Right cardiac atrium (tissue), 5 donors: ENCODE data around the gene NOB1. TPM values are rescaled to one million over a fixed set of nuclear protein-coding genes. Genes with fewer than 3 reads are reported as not detected.
"Not testable (repeated sequence)": the region's sequence is repeated elsewhere in the genome, so short reads cannot be mapped to it uniquely, and the experiment has no call there.

Source experiments
- ATAC-seq, 2 donors: fragments of 200-7000 bp; cut with Tn5 transposase; one replicate each; pipeline versions ENCODE4 v1.8.0 to v1.9.1; 2020; ENCODE audit warnings: moderate library complexity in 2 of 2, mild to moderate bottlenecking in 1 of 2
- DNase-seq, 3 donors: peaks; one replicate each; pipeline ENCODE4 v3.0.0-alpha.2; 2020
- H3K27ac ChIP-seq: one replicate; pipeline ENCODE4 v1.5.1; 2013; ENCODE audit warnings: mild to moderate bottlenecking, low read length, control low read depth, moderate library complexity
- H3K27me3 ChIP-seq: one replicate; pipeline ENCODE4 v1.6.1; 2013; ENCODE audit not compliant: control insufficient read depth, insufficient read depth
- H3K4me1 ChIP-seq: one replicate; pipeline ENCODE4 v1.6.1; 2013; ENCODE audit warnings: low read length; ENCODE audit not compliant: control insufficient read depth, insufficient read depth
- H3K4me3 ChIP-seq: one replicate; pipeline ENCODE4 v1.5.1; 2013; ENCODE audit warnings: low read length, control low read depth
- H3K9me3 ChIP-seq: one replicate; pipeline ENCODE4 v1.6.1; 2013; ENCODE audit warnings: low read length; ENCODE audit not compliant: control insufficient read depth
- WGBS: extraction: QIAGEN DNeasy Blood & Tissue Kit; methylation state at CpG from one replicate; pipeline ENCODE4 v1.1.7; 2013; 5-methylcytosine and 5-hydroxymethylcytosine counted together
- intact Hi-C, 4 donors: fragments of 100-400 bp; cut with DNase I; formaldehyde crosslinking; loops; one replicate each; pipeline versions ENCODE4 v1.11.0 to v1.14.0; 2022 to 2023
- polyA plus RNA-seq: library from polyadenylated mRNA; stranded (reverse); fragments of 200-250 nt; gene quantifications from one replicate; pipeline ENCODE4 v1.2.3, GENCODE V29; 2013
- total RNA-seq, 4 donors: library from RNA; stranded (reverse); fragmentation: NEBNext Ultra II Directional; extraction: Animal tissue kit (Norgen Biotek cat#: 25700); gene quantifications; one replicate each; pipeline ENCODE4 v1.2.1, GENCODE V29; 2021
- donor health status: healthy with polysubstance abuse.
- donor health status: DM: no; HTN: yes; CAD: no.
- donor health status: DM: no; HTN: no; CAD: no.
- donor health status: DM: no; HTN: yes; CAD: no; lungs with severe emphysema.
- donor health status: DM: yes; HTN: yes; CAD: no.

The NOB1 gene
- total and polyA plus RNA-seq, 5 donors = 14.9 to 23.7 (median 20.0) TPM

DNA sequence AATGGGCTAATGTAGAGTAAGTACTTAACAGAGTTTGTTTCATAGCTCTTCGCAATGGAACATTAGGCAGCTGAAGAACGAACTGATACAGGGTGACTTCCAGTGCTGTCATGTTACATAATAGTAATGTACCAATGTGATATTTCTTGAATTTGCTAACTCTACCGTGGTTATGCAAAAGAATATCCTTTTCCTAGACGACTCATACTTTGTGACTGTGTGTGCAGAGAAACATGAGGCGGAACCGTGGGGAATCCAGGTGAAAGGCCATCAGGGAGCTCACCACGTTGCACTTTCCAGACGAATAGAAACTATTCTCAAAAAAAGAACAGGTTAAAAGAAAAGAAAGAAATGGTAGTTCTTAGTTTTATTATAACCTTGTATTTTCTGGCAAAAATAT, 13.2 kb downstream of the NOB1 start:
- intact Hi-C loops = no loop called here
- no peaks in the 10 kb centered on the region for H3K9me3 ChIP-seq
- H3K4me3 ChIP-seq = no peak overlapping the region
- ATAC-seq = no peak
- H3K4me1 ChIP-seq = no peaks in the 10 kb centered on the region
- no peak for DNase-seq
- no peak overlapping the region for H3K27ac ChIP-seq
- no peaks in the 10 kb centered on the region for H3K27me3 ChIP-seq
- WGBS = 69% methylated on average over 8 of the region's 8 CpGs

DNA sequence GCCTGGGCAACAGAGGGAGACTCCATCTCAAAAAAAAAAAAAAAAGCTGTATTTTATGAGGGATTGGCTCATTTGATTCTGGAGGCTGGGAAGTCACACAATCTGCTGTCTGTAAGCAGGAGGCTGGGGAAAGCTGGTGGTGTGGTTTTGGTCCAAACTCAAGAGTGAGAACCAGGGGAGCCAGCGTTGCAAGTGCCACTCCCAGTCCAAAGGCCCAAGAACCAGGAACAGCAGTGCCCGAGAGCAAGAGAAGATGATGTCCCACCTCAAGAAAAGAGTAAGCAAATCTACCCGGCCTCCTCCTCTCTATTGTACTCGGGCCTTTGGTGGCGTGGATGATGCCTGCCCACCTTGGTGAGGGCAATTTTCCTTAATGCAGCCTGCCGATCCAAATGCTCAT, 22.6 kb downstream of the NOB1 start:
- DNase-seq (no peak), ATAC-seq (no peak)
- H3K27me3 ChIP-seq = no peaks in the 10 kb centered on the region
- no peaks in the 10 kb centered on the region for H3K9me3 ChIP-seq
- H3K27ac ChIP-seq = no peak overlapping the region
- H3K4me3 ChIP-seq = no peak overlapping the region
- 96% methylated on average over 6 of the region's 6 CpGs for WGBS
- intact Hi-C loops = no loop called here
- H3K4me1 ChIP-seq = no peaks in the 10 kb centered on the region

DNA sequence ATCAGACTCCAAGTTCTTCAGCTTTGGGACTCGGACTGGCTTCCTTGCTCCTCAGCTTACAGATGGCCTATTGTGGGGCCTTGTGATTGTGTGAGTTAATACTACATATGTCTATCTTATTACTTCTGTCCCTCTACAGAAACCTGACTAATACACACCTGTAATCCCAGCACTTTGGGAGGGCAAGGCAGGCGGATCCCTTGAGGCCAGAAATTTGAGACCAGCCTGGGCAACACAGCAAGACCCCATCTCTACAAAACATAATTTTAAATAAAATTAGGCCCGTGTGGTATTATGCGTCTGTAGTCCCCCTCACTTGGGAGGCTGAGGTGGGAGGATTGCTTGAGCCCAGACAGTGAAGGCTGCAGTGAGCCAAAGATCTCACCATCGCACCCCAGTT, 23.4 kb downstream of the NOB1 start:
- not testable (repeated sequence) for H3K9me3 ChIP-seq, H3K27ac ChIP-seq

DNA sequence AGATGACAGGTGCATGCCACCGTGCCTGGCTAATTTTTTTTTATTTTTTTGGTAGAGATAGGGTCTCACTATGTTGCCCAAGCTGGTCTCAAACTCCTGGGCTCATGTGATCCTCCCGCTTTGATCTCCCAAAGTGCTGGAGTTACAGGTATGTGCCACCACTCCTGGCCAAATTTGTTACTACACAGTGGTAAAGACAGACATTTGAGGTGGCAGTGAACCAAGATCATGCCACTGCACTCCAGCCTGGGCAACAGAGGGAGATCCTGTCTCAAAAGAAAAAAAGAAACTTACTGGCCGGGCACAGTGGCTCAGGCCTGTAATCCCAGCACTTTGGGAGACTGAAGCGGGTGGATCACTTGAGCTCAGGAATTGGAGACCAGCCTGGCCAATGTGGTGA, 25.7 kb downstream of the NOB1 start:
- H3K27ac ChIP-seq, H3K27me3 ChIP-seq, intact Hi-C loops, H3K9me3 ChIP-seq, H3K4me1 ChIP-seq, DNase-seq, H3K4me3 ChIP-seq, ATAC-seq: not testable (repeated sequence)
- 90% methylated on average over 4 of the region's 4 CpGs for WGBS

More for the DNA sequence above, 23.4 kb downstream of the NOB1 start:
- H3K4me1 ChIP-seq, DNase-seq, ATAC-seq, intact Hi-C loops, H3K4me3 ChIP-seq, H3K27me3 ChIP-seq: not testable (repeated sequence)
- WGBS = 78% methylated on average over 5 of the region's 5 CpGs

DNA sequence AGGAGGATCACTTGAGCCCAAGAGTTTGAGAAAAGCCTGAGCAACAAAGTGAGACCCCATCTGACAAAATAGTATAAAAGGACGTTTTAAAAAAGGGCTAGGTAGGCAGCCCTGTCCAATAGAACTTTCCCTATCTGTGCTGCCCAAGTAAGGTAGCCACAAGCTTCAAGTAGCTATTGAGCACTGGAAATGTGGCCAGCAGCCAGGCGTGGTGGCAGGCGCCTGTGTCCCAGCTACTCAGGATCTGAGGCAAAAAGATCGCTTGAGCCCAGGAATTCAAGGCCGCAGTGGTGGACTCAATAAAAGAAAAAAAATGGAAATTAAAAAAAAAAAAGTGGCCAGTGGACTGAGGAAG, 26.8 kb downstream of the NOB1 start:
- no peak overlapping the region for H3K4me3 ChIP-seq

DNA sequence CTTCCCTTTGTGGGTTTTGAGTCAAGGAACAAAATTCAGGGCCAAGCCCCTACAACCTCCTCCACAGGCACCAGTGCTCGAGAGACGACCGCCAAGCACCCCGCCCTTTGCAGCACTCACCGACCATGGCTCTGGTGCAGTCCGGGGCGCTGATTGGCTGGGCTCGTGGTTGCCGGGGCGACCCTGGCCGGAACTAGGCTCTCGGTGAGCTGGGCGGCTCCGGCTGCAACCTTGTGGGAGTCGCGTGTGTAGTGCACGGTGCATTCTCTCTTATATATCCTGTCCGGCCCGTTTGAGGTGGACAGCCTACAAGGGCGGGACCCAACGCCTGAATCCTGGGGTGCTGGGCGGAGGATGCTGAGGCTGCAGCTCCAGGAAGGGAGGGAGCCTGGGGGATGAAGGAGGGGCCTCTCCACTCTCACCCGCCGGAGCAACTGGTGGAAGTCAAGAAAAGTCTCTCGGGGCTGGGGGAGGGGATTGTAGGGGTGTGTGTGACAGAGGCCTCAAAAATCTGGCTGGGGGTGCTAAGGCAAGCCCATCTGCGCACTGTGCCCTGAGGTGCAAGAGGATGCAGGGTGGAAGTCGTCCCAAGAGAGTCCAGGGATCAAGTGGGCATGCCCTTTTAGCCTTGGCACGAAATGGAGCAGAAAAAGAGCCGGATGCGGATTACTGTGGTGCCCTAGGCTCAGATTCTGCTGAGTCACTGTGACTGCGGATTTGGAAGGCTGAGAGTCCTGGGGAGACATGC, 28.2 kb downstream of the NOB1 start, which contains the start of gene NQO1:
Gene NQO1 (minus strand): TSS at position 248 of the 748 bp plus-strand sequence. CDS start 121 bp downstream, at position 127.
- under 1% methylated on average over 31 of the region's 31 CpGs for WGBS
- no peaks in the 10 kb centered on the region for H3K27me3 ChIP-seq
- H3K9me3 ChIP-seq = no peaks in the 10 kb centered on the region
- ATAC-seq (peak; percentile 96 to 98), DNase-seq (peak; percentile 94 to 98 (median 96))
- H3K27ac ChIP-seq = peak within 1 kb of the TSS; percentile 61
- no peaks in the 10 kb centered on the region for H3K4me1 ChIP-seq
- H3K4me3 ChIP-seq = peak within 1 kb of the TSS; percentile 51
- intact Hi-C loops = no loop called here

More for the DNA sequence above, 26.8 kb downstream of the NOB1 start:
- WGBS = 85% methylated on average over 5 of the region's 5 CpGs
- DNase-seq (peak in 2 of 3 donors; percentile 39 to 75), ATAC-seq (no peak)
- no peaks in the 10 kb centered on the region for H3K9me3 ChIP-seq
- H3K27ac ChIP-seq = no peak overlapping the region
- intact Hi-C loops = no loop called here
- no peaks in the 10 kb centered on the region for H3K27me3 ChIP-seq
- H3K4me1 ChIP-seq = no peaks in the 10 kb centered on the region

DNA sequence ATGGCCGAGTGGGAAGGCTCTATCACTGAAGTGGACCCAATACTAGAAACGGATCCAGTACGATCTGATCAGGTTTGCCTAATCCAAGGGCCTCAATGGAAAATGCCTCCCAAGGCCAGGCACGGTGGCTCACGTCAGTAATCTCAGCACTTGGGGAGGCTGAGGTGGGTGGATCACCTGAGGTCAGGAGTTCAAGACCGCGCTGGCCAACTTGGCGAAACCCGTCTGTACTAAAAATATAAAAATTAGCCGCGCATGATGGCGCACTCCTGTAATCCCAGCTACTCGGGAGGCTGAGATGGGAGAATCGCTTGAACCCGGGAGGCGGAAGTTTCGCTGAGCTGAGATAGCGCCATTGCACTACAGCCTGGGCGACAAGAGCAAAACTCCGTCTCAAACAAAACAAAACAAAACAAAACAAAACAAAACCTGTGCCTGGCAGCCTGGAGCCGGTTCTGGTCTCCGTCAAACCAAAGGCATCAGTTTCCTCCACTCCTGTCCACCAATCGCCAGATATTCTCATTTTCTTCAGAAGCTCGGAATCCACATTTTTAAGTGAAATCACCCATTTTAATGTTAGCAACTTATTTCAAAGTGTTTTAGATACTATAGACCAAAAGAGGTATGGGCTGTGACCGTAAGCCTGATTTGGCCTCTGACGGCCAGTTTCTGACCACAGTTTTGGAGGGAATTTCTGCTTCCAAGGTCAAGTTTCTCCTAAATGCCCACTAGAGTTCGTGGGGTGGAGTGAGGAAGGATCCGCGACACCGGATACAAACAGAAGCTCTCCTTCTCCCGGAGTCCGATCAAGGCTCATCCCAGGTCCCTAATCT, 29.0 kb downstream of the NOB1 start:
- DNase-seq (no peak), ATAC-seq (no peak)
- Histone ChIP-seq H3K27me3 (no peaks in the 10 kb centered on the region), H3K4me1 (no peaks in the 10 kb centered on the region), H3K27ac (peak overlapping the region; percentile 61), H3K9me3 (no peaks in the 10 kb centered on the region), H3K4me3 (peak overlapping the region; percentile 51)
- 71% methylated on average over 32 of the region's 32 CpGs for WGBS
- intact Hi-C loops = no loop called here

DNA sequence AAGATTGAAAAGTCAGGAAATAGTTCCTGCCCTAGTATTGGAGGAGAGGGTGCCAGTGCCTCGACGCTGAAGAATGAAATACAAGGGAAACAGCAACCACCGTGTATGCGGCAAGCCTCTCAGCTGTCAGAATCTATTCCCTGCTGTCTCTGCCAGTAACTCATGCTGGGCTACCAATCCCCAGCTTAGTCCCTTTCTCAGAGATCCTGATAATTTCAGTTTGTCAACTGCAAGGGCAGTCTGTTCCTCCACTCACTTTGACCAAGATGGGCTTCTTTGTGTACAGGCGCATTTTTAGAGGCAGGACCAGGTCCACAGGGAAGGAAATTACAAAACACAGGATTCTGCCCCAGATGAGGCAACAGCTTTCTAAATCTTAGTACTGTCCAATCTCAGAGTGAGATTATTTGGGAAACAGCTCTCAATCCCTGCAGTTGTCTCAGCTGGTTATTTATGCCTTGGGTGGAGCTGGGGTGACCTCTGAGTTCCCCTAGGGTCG, 29.7 kb downstream of the NOB1 start:
- ATAC-seq (no peak), DNase-seq (peak in 1 of 3 donors; percentile 38)
- H3K4me1 ChIP-seq = no peaks in the 10 kb centered on the region
- H3K9me3 ChIP-seq = no peaks in the 10 kb centered on the region
- 52% methylated on average over 6 of the region's 6 CpGs for WGBS
- H3K27me3 ChIP-seq = no peaks in the 10 kb centered on the region
- intact Hi-C loops = no loop called here
- peak overlapping the region; percentile 66 for H3K27ac ChIP-seq
- no peak overlapping the region for H3K4me3 ChIP-seq

DNA sequence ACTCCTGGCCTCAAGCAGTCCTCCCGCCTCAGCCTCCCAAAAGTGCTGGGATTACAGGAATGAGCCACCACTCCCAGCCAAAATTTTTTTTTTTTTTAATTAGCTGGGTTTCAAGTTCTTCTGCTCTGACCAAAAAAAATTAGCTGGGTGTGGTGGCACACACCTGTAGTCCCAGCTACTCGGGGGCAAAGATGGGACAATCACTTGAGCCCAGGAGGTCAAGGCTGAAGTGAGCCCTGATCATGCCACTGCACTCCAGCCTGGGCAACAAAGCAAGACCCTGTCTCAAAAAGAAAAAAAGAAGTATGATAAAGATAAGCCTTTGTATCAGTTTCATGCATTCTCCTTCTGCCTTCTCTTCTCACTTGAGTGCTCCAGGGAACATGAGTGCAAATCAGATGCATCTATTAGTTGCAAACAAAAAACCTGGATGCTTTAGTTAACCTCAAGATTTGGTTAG, 30.3 kb downstream of the NOB1 start:
- Histone ChIP-seq H3K4me3 (no peak overlapping the region), H3K27me3 (no peaks in the 10 kb centered on the region), H3K9me3 (no peaks in the 10 kb centered on the region), H3K4me1 (no peaks in the 10 kb centered on the region), H3K27ac (no peak overlapping the region)
- 97% methylated on average over 2 of the region's 2 CpGs for WGBS
- intact Hi-C loops = no loop called here
- no peak for DNase-seq
- ATAC-seq = no peak

DNA sequence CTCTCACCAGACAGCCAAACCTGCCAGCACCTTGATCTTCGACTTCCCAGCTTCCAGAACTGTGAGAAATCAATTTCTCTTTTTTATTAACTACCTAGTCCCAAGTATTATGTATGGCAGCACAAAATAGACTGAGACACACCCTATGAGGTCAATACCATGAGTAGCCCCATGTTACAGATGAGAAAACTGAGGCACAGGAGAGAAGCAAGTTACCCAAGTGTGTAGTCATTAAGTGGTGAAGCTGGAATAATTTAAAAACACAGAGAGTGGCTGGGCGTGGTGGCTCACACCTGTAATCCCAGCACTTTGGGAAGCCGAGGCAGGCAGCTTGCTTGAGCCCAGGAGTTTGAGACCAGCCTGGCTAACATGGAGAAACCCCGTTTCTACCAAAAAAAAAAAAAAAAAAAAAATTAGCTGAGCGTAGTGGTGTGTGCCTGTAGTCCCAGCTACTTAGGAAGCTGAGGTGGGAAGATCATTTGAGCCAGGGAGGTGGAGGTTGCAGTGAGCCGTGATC, 33.2 kb downstream of the NOB1 start:
- Histone ChIP-seq H3K27me3 (no peaks in the 10 kb centered on the region), H3K4me1 (no peaks in the 10 kb centered on the region), H3K4me3 (no peak overlapping the region), H3K27ac (no peak overlapping the region), H3K9me3 (no peaks in the 10 kb centered on the region)
- WGBS = 96% methylated on average over 6 of the region's 6 CpGs
- ATAC-seq = no peak
- intact Hi-C loops = no loop called here
- DNase-seq = no peak
